ENCODE measurements around the gene MTF1.
"Not testable (repeated sequence)": the region's sequence is repeated elsewhere in the genome, so short reads cannot be mapped to it uniquely, and the experiment has no call there.

Gene MTF1

GRCh38 chr1:37792943-37793686, 66.3 kb downstream of the MTF1 start:
- no peak for DNase-seq

- no peak for DNase-seq
Measured at GRCh38 chr1:37782491-37782890, 76.9 kb downstream of the MTF1 start.

- no peak for DNase-seq
Measured at GRCh38 chr1:37778654-37779053, 80.7 kb downstream of the MTF1 start.

GRCh38 chr1:37776946-37777516, 82.4 kb downstream of the MTF1 start:
- no peak for DNase-seq

GRCh38 chr1:37771440-37771839, 88.0 kb downstream of the MTF1 start:
- DNase-seq, result not testable (repeated sequence)

- no peak for DNase-seq
Measured at GRCh38 chr1:37767488-37767887, 91.9 kb downstream of the MTF1 start.

GRCh38 chr1:37765916-37766664, 93.3 kb downstream of the MTF1 start:
- DNase-seq, result no peak

- no peak for DNase-seq
Measured at GRCh38 chr1:37764888-37765441, 94.4 kb downstream of the MTF1 start, which contains the start of gene EPHA10. Gene EPHA10 (minus strand): TSS chr1:37765120. CDS start chr1:37765066, 54 bp downstream.

- no peak for DNase-seq
Measured at GRCh38 chr1:37764414-37764825, 95.0 kb downstream of the MTF1 start.

- DNase-seq, result no peak
Measured at GRCh38 chr1:37763791-37764413, 95.5 kb downstream of the MTF1 start.

- no peak for DNase-seq
Measured at GRCh38 chr1:37762516-37762915, 96.9 kb downstream of the MTF1 start.

GRCh38 chr1:37761416-37762095, 97.8 kb downstream of the MTF1 start:
- DNase-seq, result no peak
